Spleen (tissue), 11 donors: ENCODE data around the gene PYDC1. TPM values are rescaled to one million over a fixed set of nuclear protein-coding genes. Genes with fewer than 3 reads are reported as not detected.

Experiments
- DNase-seq: peaks from one replicate; pipeline ENCODE4 v3.0.0-alpha.2; 2020
- H3K27ac ChIP-seq, 8 donors: fragments of 200-600 bp; sonication (generic) in 7 of 8; 1 replicate in 4 of 8; 2 replicates in 4 of 8; pipeline versions ENCODE4 v1.5.0 to v1.8.0; 2016 to 2021; ENCODE audit warnings: inconsistent platforms in 4 of 8, mild to moderate bottlenecking in 4 of 8, moderate library complexity in 1 of 8
- H3K27me3 ChIP-seq, 7 donors: fragments of 200-600 bp; sonication (generic) in 6 of 7; replicated peaks in 1 of 7; 1 replicate in 4 of 7; 2 replicates in 3 of 7; pipeline versions ENCODE4 v1.5.0 to v1.8.0; 2016 to 2021; ENCODE audit warnings: inconsistent platforms in 3 of 7, mild to moderate bottlenecking in 1 of 7
- H3K36me3 ChIP-seq, 6 donors: fragments of 200-600 bp; sonication (generic) in 5 of 6; 1 replicate in 4 of 6; 2 replicates in 2 of 6; pipeline versions ENCODE4 v1.5.0 to v1.8.0; 2016 to 2021; ENCODE audit warnings: inconsistent platforms in 2 of 6
- H3K4me1 ChIP-seq, 6 donors: fragments of 200-600 bp; sonication (generic) in 5 of 6; 1 replicate in 3 of 6; 2 replicates in 3 of 6; pipeline versions ENCODE4 v1.5.0 to v1.8.0; 2016 to 2021; ENCODE audit warnings: inconsistent platforms in 3 of 6
- H3K4me3 ChIP-seq, 8 donors: fragments of 200-600 bp; sonication (generic) in 7 of 8; 1 replicate in 4 of 8; 2 replicates in 4 of 8; pipeline versions ENCODE4 v1.5.0 to v1.8.0; 2016 to 2021; ENCODE audit warnings: inconsistent platforms in 4 of 8, mild to moderate bottlenecking in 4 of 8, moderate library complexity in 2 of 8
- H3K9me3 ChIP-seq, 8 donors: fragments of 200-600 bp; sonication (generic) in 7 of 8; 1 replicate in 4 of 8; 2 replicates in 4 of 8; pipeline versions ENCODE4 v1.5.0 to v1.8.0; 2016 to 2021; ENCODE audit warnings: inconsistent platforms in 4 of 8
- POLR2A ChIP-seq, 3 donors: fragments of 450-650 bp; IDR thresholded peaks; one replicate each; pipeline ENCODE4 v1.5.1; 2017; ENCODE audit warnings: antibody characterized with exemption in 3 of 3, mild to moderate bottlenecking in 1 of 3
- POLR2AphosphoS5 ChIP-seq, 3 donors: sonication (generic); formaldehyde crosslinking; IDR thresholded peaks; one replicate each; pipeline ENCODE4 v1.5.1; 2017; ENCODE audit warnings: antibody characterized with exemption in 3 of 3
- WGBS, 5 donors: extraction: QIAGEN DNeasy Blood & Tissue Kit in 3 of 5; methylation state at CpG; one replicate each; pipeline versions ENCODE4 v1.1.5 to v1.1.7; 2013 to 2018; 5-methylcytosine and 5-hydroxymethylcytosine counted together
- intact Hi-C: fragments of 100-400 bp; cut with DNase I; formaldehyde crosslinking; loops from one replicate; pipeline ENCODE4 v1.15.0; 2023; ENCODE audit warnings: low total_unique reads
- polyA plus RNA-seq, 3 donors: library from polyadenylated mRNA; stranded (reverse); fragments of 200-250 nt; gene quantifications; one replicate each; pipeline ENCODE4 v1.2.1, GENCODE V29; 2013
- total RNA-seq, 7 donors: library from RNA; depleted of rRNA in 3 of 7; stranded (reverse); fragments of >200 nt in 3 of 7; fragmentation: NEBNext Ultra II Directional in 4 of 7; extraction: Animal tissue kit (Norgen Biotek cat#: 25700) in 4 of 7; gene quantifications; one replicate each; pipeline versions ENCODE4 v1.1.0 to v1.2.1, GENCODE V29; 2016 to 2021
- TF ChIP-seq, protein P1 (sequence below), 11 experiments: fragments of 200-600 bp in 7 of 11; fragments of 450-650 bp in 4 of 11; sonication (generic) in 4 of 11; IDR thresholded peaks in 8 of 11; conservative IDR thresholded peaks in 3 of 11; 1 replicate in 7 of 11; 2 replicates in 4 of 11; pipeline versions ENCODE4 v1.4.0 to v1.8.0; 2016 to 2021; ENCODE audit warnings: antibody characterized with exemption in 11 of 11, inconsistent platforms in 4 of 11, mild to moderate bottlenecking in 1 of 11
- donor health status: healthy with polysubstance abuse.
- donor health status: DM: no; HTN: no; CAD: no; lungs with moderate emphysema.
- donor health status: DM: no; HTN: no; CAD: no.
- donor health status: Bipolar disorder and iron deficiency.
- donor health status: healthy.
- donor health status: DM: no; HTN: no; CAD: no.
- donor health status: DM: yes; HTN: yes; CAD: no.

The PYDC1 gene
- total and polyA plus RNA-seq, 10 donors = 0.72 to 2.7 TPM; not detected in 8

- Histone ChIP-seq H3K36me3 (peaks cover 0 to 69% (median 64%) of the 10 kb centered on the region in 6 donors), H3K9me3 (no peaks in the 10 kb centered on the region), H3K4me1 (peaks cover 42 to 88% (median 66%) of the 10 kb centered on the region in 6 donors), H3K4me3 (peak overlapping the region in 1 of 8 donors; percentile 3), H3K27ac (peak overlapping the region in 1 of 8 donors; percentile 22), H3K27me3 (no peaks in the 10 kb centered on the region)
- 82 to 85% (median 83%) methylated on average over 10 of the region's 10 CpGs for WGBS, 5 donors
- DNase-seq = no peak
- TF ChIP-seq, protein P1, sequence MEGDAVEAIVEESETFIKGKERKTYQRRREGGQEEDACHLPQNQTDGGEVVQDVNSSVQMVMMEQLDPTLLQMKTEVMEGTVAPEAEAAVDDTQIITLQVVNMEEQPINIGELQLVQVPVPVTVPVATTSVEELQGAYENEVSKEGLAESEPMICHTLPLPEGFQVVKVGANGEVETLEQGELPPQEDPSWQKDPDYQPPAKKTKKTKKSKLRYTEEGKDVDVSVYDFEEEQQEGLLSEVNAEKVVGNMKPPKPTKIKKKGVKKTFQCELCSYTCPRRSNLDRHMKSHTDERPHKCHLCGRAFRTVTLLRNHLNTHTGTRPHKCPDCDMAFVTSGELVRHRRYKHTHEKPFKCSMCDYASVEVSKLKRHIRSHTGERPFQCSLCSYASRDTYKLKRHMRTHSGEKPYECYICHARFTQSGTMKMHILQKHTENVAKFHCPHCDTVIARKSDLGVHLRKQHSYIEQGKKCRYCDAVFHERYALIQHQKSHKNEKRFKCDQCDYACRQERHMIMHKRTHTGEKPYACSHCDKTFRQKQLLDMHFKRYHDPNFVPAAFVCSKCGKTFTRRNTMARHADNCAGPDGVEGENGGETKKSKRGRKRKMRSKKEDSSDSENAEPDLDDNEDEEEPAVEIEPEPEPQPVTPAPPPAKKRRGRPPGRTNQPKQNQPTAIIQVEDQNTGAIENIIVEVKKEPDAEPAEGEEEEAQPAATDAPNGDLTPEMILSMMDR (IDR thresholded peaks at IDR 0.05 in 8 of 11, conservative IDR thresholded peaks at IDR 0.05 in 3 of 11) = no peak
- peak in 1 of 3 donors; percentile 6 for TF ChIP-seq POLR2AphosphoS5 (IDR thresholded peaks at IDR 0.05)
- intact Hi-C loops = no loop called here
Measured at GRCh38 chr16:31183432-31184428, 33.2 kb downstream of the PYDC1 start.

- WGBS, 5 donors = 23 to 40% (median 35%) methylated on average over 7 of the region's 7 CpGs
- H3K4me3 ChIP-seq = peak overlapping the region; percentile 73 to 98 (median 93)
- DNase-seq = no peak
- H3K9me3 ChIP-seq = no peaks in the 10 kb centered on the region
- H3K36me3 ChIP-seq = peaks cover 0 to 56% (median 51%) of the 10 kb centered on the region in 6 donors
- no peaks in the 10 kb centered on the region for H3K27me3 ChIP-seq
- H3K4me1 ChIP-seq = peaks cover 51 to 88% (median 76%) of the 10 kb centered on the region in 6 donors
- TF ChIP-seq POLR2A (IDR thresholded peaks at IDR 0.05) (no peak), POLR2AphosphoS5 (IDR thresholded peaks at IDR 0.05) (no peak)
- TF ChIP-seq, protein P1 (IDR thresholded peaks at IDR 0.05 in 8 of 11, conservative IDR thresholded peaks at IDR 0.05 in 3 of 11) = no peak
- intact Hi-C loops = no loop called here
- peak overlapping the region in 5 of 8 donors; percentile 34 to 98 (median 95) for H3K27ac ChIP-seq
Measured at GRCh38 chr16:31182391-31182790, 34.5 kb downstream of the PYDC1 start.

- H3K4me1 ChIP-seq = peaks cover 51 to 88% (median 77%) of the 10 kb centered on the region in 6 donors
- TF ChIP-seq, protein P1 (IDR thresholded peaks at IDR 0.05 in 8 of 11, conservative IDR thresholded peaks at IDR 0.05 in 3 of 11) = no peak
- TF ChIP-seq POLR2AphosphoS5 (IDR thresholded peaks at IDR 0.05) = peak in 1 of 3 donors; percentile 55
- no peaks in the 10 kb centered on the region for H3K9me3 ChIP-seq
- peak overlapping the region; percentile 73 to 98 (median 93) for H3K4me3 ChIP-seq
- H3K36me3 ChIP-seq = peaks cover 0 to 45% (median 40%) of the 10 kb centered on the region in 6 donors
- 2 to 5% (median 3%) methylated on average over 31 of the region's 31 CpGs for WGBS, 5 donors
- peak; percentile 83 for DNase-seq
- intact Hi-C loops = loop anchor here (2.0 kb wide), 1 partner anchor 62 kb away; no protein-coding TSS in a partner anchor
- peak overlapping the region; percentile 93 to 99 (median 96) for H3K27ac ChIP-seq
- no peaks in the 10 kb centered on the region for H3K27me3 ChIP-seq
Measured at GRCh38 chr16:31181102-31181830, 35.7 kb downstream of the PYDC1 start.
